AG04450 (cell line): ENCODE measurements around the gene RAB11FIP4. TPM values are rescaled to one million over a fixed set of nuclear protein-coding genes. Genes with fewer than 3 reads are reported as not detected.

Source experiments
- CTCF ChIA-PET: fragments of 300-600, 350-600 bp; formaldehyde crosslinking; extraction: SDS; loops from one replicate; lab custom pipeline; 2022; ENCODE audit warnings: antibody characterized with exemption, inconsistent platforms; lab: Charles Lee
- POLR2A ChIA-PET: fragments of 350-600 bp; formaldehyde crosslinking; extraction: SDS; loops from one replicate; lab custom pipeline; 2021; ENCODE audit warnings: antibody characterized with exemption, inconsistent platforms; lab: Yijun Ruan, JAX
- DNase-seq: peaks from one replicate; pipeline ENCODE4 v3.0.0-alpha.2; 2011; ENCODE audit warnings: low read depth, low spot score
- H3K27ac ChIP-seq: one replicate; pipeline ENCODE4 v1.5.1; 2012; ENCODE audit warnings: low read depth, low read length, control low read depth
- H3K27me3 ChIP-seq: one replicate; pipeline ENCODE4 v1.6.0; 2012; ENCODE audit warnings: low read length; ENCODE audit not compliant: control insufficient read depth, insufficient read depth
- H3K4me3 ChIP-seq: 2 replicates; pipeline ENCODE4 v1.5.1; 2011; ENCODE audit warnings: mild to moderate bottlenecking, low read depth, low read length, control low read depth
- H3K9me3 ChIP-seq: 2 replicates; pipeline ENCODE4 v1.5.1; 2012; ENCODE audit warnings: low read length; ENCODE audit not compliant: control insufficient read depth, insufficient read depth
- CTCF ChIP-seq: IDR thresholded peaks from 2 replicates; pipeline ENCODE4 v1.5.1; 2011; ENCODE audit warnings: low read depth, low read length, control low read depth, inconsistent platforms
- polyA plus RNA-seq: library from polyadenylated mRNA; depleted of rRNA; stranded (reverse); fragments of >200 nt; gene quantifications from 2 replicates; pipeline ENCODE4 v1.2.3, GENCODE V29; 2011

The RAB11FIP4 gene
- polyA plus RNA-seq, 1 experiment, result 0.58 TPM

GRCh38 chr17:31524926-31525800 is 133.7 kb downstream of the RAB11FIP4 start:
- ChIA-PET POLR2A (no interaction called here), CTCF (interaction anchor here (0.6 to 5.0 kb wide), 12 partner anchors 9 to 476 kb away, joined by 3 to 29 read pairs (median 5); partner anchors contain the start of gene UTP6)
- peak; percentile 92 for TF ChIP-seq CTCF
- Histone ChIP-seq H3K27me3 (no peaks in the 10 kb centered on the region), H3K4me3 (no peak overlapping the region), H3K27ac (peak overlapping the region; percentile 52), H3K9me3 (peaks cover 31% of the 10 kb centered on the region)
- DNase-seq, result peak; percentile 83

- DNase-seq, result no peak
- peak; percentile 46 for TF ChIP-seq CTCF
- CTCF ChIA-PET, result interaction anchor here (0.6 to 5.0 kb wide), 10 partner anchors 8 to 477 kb away, joined by 3 to 29 read pairs (median 6); no protein-coding TSS in a partner anchor
- Histone ChIP-seq H3K4me3 (no peak overlapping the region), H3K9me3 (peaks cover 31% of the 10 kb centered on the region), H3K27ac (no peak overlapping the region), H3K27me3 (no peaks in the 10 kb centered on the region)
- POLR2A ChIA-PET, result no interaction called here
These were observed 134.5 kb downstream of the RAB11FIP4 start for GRCh38 chr17:31525801-31526549.

GRCh38 chr17:31527606-31528005 is 136.1 kb downstream of the RAB11FIP4 start:
- Histone ChIP-seq H3K4me3 (no peak overlapping the region), H3K27me3 (no peaks in the 10 kb centered on the region), H3K9me3 (peaks cover 26% of the 10 kb centered on the region), H3K27ac (no peak overlapping the region)
- POLR2A ChIA-PET, result interaction anchor here (0.6 kb wide), 1 partner anchor 510 kb away, joined by 3 read pairs; no protein-coding TSS in a partner anchor
- DNase-seq, result no peak
- CTCF ChIA-PET, result interaction anchor here (0.6 to 5.0 kb wide), 6 partner anchors 79 to 356 kb away, joined by 3 to 29 read pairs (median 4); no protein-coding TSS in a partner anchor
- 0 out of 2 replicates have a peak, but pooled peaks have one; percentile 8 for TF ChIP-seq CTCF

GRCh38 chr17:31528291-31528874 is 136.9 kb downstream of the RAB11FIP4 start:
- Histone ChIP-seq H3K9me3 (peaks cover 18% of the 10 kb centered on the region), H3K4me3 (no peak overlapping the region), H3K27ac (no peak overlapping the region), H3K27me3 (no peaks in the 10 kb centered on the region)
- no peak for DNase-seq
- ChIA-PET POLR2A (no interaction called here), CTCF (interaction anchor here (0.6 to 5.0 kb wide), 3 partner anchors 91 to 355 kb away, joined by 3 to 29 read pairs (median 19); no protein-coding TSS in a partner anchor)
- no peak for TF ChIP-seq CTCF
